HepG2 (cell line): ENCODE data around the gene POFUT1. TPM values are rescaled to one million over a fixed set of nuclear protein-coding genes. Genes with fewer than 3 reads are reported as not detected.

ENCODE experiments used
- ATAC-seq: fragments of 200-7000 bp; cut with Tn5 transposase; 3 replicates; pipeline ENCODE4 v1.9.1; 2020; ENCODE audit warnings: mild to moderate bottlenecking, moderate library complexity
- BruUV-seq: library from RNA; stranded (reverse); fragments of 400-500 nt; replicated peaks from 2 replicates; lab custom pipeline; 2021; lab: Mats Ljungman, UMichigan
- CTCF ChIA-PET: fragments of 300-600 bp; formaldehyde crosslinking; extraction: SDS; loops from one replicate; lab custom pipeline; 2021; ENCODE audit warnings: low total read pairs, inconsistent platforms, low intra/inter-chr PET ratio; lab: Yijun Ruan, JAX
- POLR2A ChIA-PET: fragments of 350-600 bp; sonication (Branson Sonifier 250); formaldehyde crosslinking; loops from one replicate; lab custom pipeline; 2020; ENCODE audit warnings: antibody characterized with exemption, inconsistent platforms; lab: Yijun Ruan, JAX
- DNase-seq: peaks from one replicate; pipeline ENCODE4 v3.0.0-alpha.2; 2015; ENCODE audit warnings: low spot score
- FAIRE-seq: peaks from 3 replicates; lab custom pipeline; 2011; peaks lifted over from hg19 to GRCh38; lab: Jason Lieb, UNC
- H2AFZ ChIP-seq: one replicate; pipeline ENCODE4 v1.6.1; 2011; ENCODE audit warnings: low read length, inconsistent platforms
- H3K27ac ChIP-seq: fragments of 300-600 bp; 3 replicates; pipeline ENCODE4 v1.8.0; 2011; ENCODE audit warnings: mixed run types, mild to moderate bottlenecking, mixed read lengths, low read length, inconsistent platforms; ENCODE audit not compliant: insufficient read depth; ENCODE audit errors: extremely low read length
- H3K27me3 ChIP-seq, 2 experiments: fragments of 200-600 bp in 1 of 2; 2 replicates in 1 of 2; 3 replicates in 1 of 2; pipeline versions ENCODE4 v1.6.0 to v1.8.0; 2011; ENCODE audit warnings: low read length in 2 of 2, mild to moderate bottlenecking in 2 of 2, moderate library complexity in 2 of 2, inconsistent platforms in 1 of 2; ENCODE audit not compliant: insufficient read depth in 2 of 2, control insufficient read depth in 1 of 2
- H3K36me3 ChIP-seq, 2 experiments: fragments of 200-600 bp in 1 of 2; replicated peaks in 1 of 2; 2 replicates in 1 of 2; 3 replicates in 1 of 2; pipeline versions ENCODE4 v1.5.1 to v1.8.0; 2011; ENCODE audit warnings: low read length in 2 of 2, inconsistent platforms in 1 of 2; ENCODE audit not compliant: insufficient read depth in 2 of 2, control insufficient read depth in 1 of 2
- H3K4me1 ChIP-seq: 2 replicates; pipeline ENCODE4 v1.5.1; 2012; ENCODE audit warnings: low read length, inconsistent platforms; ENCODE audit not compliant: insufficient read depth
- H3K4me2 ChIP-seq: 2 replicates; pipeline ENCODE4 v1.6.0; 2011; ENCODE audit warnings: low read depth, low read length, inconsistent platforms
- H3K4me3 ChIP-seq, 3 experiments: fragments of 200-600 bp in 1 of 3; sonication (generic), shearing (Covaris generic) in 1 of 3; replicated peaks in 1 of 3; 2 replicates each; pipeline ENCODE4 v1.5.1; 2011 to 2016; ENCODE audit warnings: low read length in 3 of 3, inconsistent platforms in 2 of 3, low read depth in 2 of 3, mild to moderate bottlenecking in 2 of 3, control low read depth in 1 of 3, mixed read lengths in 1 of 3; ENCODE audit not compliant: insufficient read depth in 1 of 3
- H3K79me2 ChIP-seq: one replicate; pipeline ENCODE4 v1.6.1; 2011; ENCODE audit warnings: low read length, inconsistent platforms; ENCODE audit not compliant: insufficient read depth
- H3K9ac ChIP-seq: 2 replicates; pipeline ENCODE4 v1.6.0; 2011; ENCODE audit warnings: mild to moderate bottlenecking, low read depth, low read length, inconsistent platforms; ENCODE audit not compliant: insufficient read depth
- H3K9me3 ChIP-seq: 2 replicates; pipeline ENCODE4 v1.5.1; 2012; ENCODE audit warnings: mild to moderate bottlenecking, low read length
- H4K20me1 ChIP-seq: 2 replicates; pipeline ENCODE4 v1.6.0; 2011; ENCODE audit warnings: inconsistent platforms, mild to moderate bottlenecking, low read length, moderate library complexity; ENCODE audit not compliant: insufficient read depth
- JUNB ChIP-seq: sonication (generic); formaldehyde crosslinking; IDR thresholded peaks from 2 replicates; pipeline ENCODE4 v1.8.0; 2022; ENCODE audit warnings: missing genetic modification reagents, mild to moderate bottlenecking, borderline replicate concordance
- RBM22 ChIP-seq: fragments of 200-400 bp; formaldehyde crosslinking; optimal IDR thresholded peaks from 2 replicates; pipeline ENCODE3; 2017; ENCODE audit warnings: mild to moderate bottlenecking, low read length, moderate library complexity
- RFX5 ChIP-seq: IDR thresholded peaks from 2 replicates; pipeline ENCODE4 v1.6.1; 2011; ENCODE audit warnings: low read depth, low read length, improper control_type of control experiment
- RXRA ChIP-seq: sonication (generic); formaldehyde crosslinking; IDR thresholded peaks from 2 replicates; pipeline ENCODE4 v1.5.1; 2020; ENCODE audit warnings: missing genetic modification reagents
- ZMYM3 ChIP-seq: sonication (generic); formaldehyde crosslinking; IDR thresholded peaks from 2 replicates; pipeline ENCODE4 v1.5.1; 2020; ENCODE audit warnings: mild to moderate bottlenecking, missing genetic modification reagents
- ZNF101 ChIP-seq: sonication (generic); formaldehyde crosslinking; IDR thresholded peaks from 2 replicates; pipeline ENCODE4 v1.4.0; 2020; ENCODE audit warnings: mild to moderate bottlenecking, low read depth, missing genetic modification reagents, borderline replicate concordance
- ZNF768 ChIP-seq: sonication (generic); formaldehyde crosslinking; IDR thresholded peaks from 2 replicates; pipeline ENCODE4 v1.4.0; 2020; ENCODE audit warnings: missing genetic modification reagents
- WGBS: methylation state at CpG from one replicate; pipeline ENCODE4 v1.1.6; 2017; ENCODE audit warnings: low lambda C conversion rate; 5-methylcytosine and 5-hydroxymethylcytosine counted together
- in situ Hi-C: cut with HindIII; loops from 2 replicates; pipeline ENCODE4 v1.10.0; 2017; ENCODE audit warnings: low pct_unique_long_range_greater_than_20kb; ENCODE audit not compliant: extremely low pct_ligation_motif_present
- intact Hi-C: fragments of 100-400 bp; cut with micrococcal nuclease; formaldehyde crosslinking; loops from one replicate; pipeline ENCODE4 v1.10.0; 2022; ENCODE audit not compliant: unreplicated experiment
- polyA plus RNA-seq, 8 experiments: library from polyadenylated mRNA; depleted of rRNA in 3 of 8; stranded (reverse) in 7 of 8; unstranded in 1 of 8; fragments of >200 nt; fragmentation: Illumina TruSeq in 4 of 8; extraction: Trizol in 4 of 8; gene quantifications; 2 replicates each; pipeline versions ENCODE4 v1.2.1 to v1.2.3, GENCODE V29; 2011 to 2016; ENCODE audit warnings: low read depth in 4 of 8, missing spikeins in 1 of 8, mixed read lengths in 1 of 8; ENCODE audit not compliant: insufficient read depth in 1 of 8
- total RNA-seq, 5 experiments: library from RNA; depleted of rRNA; stranded (reverse); fragments of >200 nt; fragmentation: Illumina TruSeq; extraction: Trizol; gene quantifications; 2 replicates each; pipeline ENCODE4 v1.2.3, GENCODE V29; 2016; ENCODE audit warnings: low read depth in 1 of 5

Gene POFUT1
- total and polyA plus RNA-seq, 2 of the 13 experiments (the other 11 are each of a cell fraction or from before 2014, with no cell fraction given): 35.5 to 58.3 TPM

GRCh38 chr20:32158943-32159660 lies 48.6 kb upstream of the POFUT1 start:
- DNase-seq: no peak
- intact Hi-C loops: no loop called here

GRCh38 chr20:32159766-32160221 lies 47.9 kb upstream of the POFUT1 start:
- Histone ChIP-seq H3K36me3 (peaks cover 54 to 81% of the 10 kb centered on the region in 2 experiments), H3K27me3 (no peaks in the 10 kb centered on the region), H3K4me3 (no peak overlapping the region), H3K4me2 (no peak overlapping the region), H2AFZ (no peak overlapping the region), H3K9ac (no peak overlapping the region), H4K20me1 (no peaks in the 10 kb centered on the region), H3K79me2 (no peaks in the 10 kb centered on the region), H3K27ac (no peak overlapping the region), H3K9me3 (no peaks in the 10 kb centered on the region), H3K4me1 (peaks cover 10% of the 10 kb centered on the region)
- TF ChIP-seq RFX5 (no peak), JUNB (CRISPR knock-in tag) (0 out of 2 replicates have a peak, but pooled peaks have one; percentile 21)
- no peak for ATAC-seq
- no peak for FAIRE-seq
- DNase-seq: no peak
- ChIA-PET CTCF (no interaction called here), POLR2A (no interaction called here)
- 76% methylated on average over 5 of the region's 5 CpGs for whole genome bisulfite sequencing
- intact Hi-C loops: no loop called here
- in situ Hi-C loops: no loop called here
- BruUV-seq: no TSS peak

More at GRCh38 chr20:32158943-32159660, 48.6 kb upstream of the POFUT1 start:
- no peaks in the 10 kb centered on the region for H3K79me2 ChIP-seq
- H3K27me3 ChIP-seq: no peaks in the 10 kb centered on the region
- WGBS: 96% methylated on average over 4 of the region's 4 CpGs
- no peak overlapping the region for H3K9ac ChIP-seq
- no peaks in the 10 kb centered on the region for H4K20me1 ChIP-seq
- H3K4me2 ChIP-seq: no peak overlapping the region
- in situ Hi-C loops: no loop called here
- H3K9me3 ChIP-seq: no peaks in the 10 kb centered on the region
- H3K27ac ChIP-seq: no peak overlapping the region
- no peak for ATAC-seq
- no peak overlapping the region for H3K4me3 ChIP-seq
- H3K4me1 ChIP-seq: peaks cover 14% of the 10 kb centered on the region
- ChIA-PET POLR2A (no interaction called here), CTCF (no interaction called here)
- BruUV-seq: TSS peak; percentile 30
- peaks cover 51 to 76% of the 10 kb centered on the region in 2 experiments for H3K36me3 ChIP-seq
- H2AFZ ChIP-seq: no peak overlapping the region
- TF ChIP-seq RXRA (CRISPR knock-in tag) (no peak), RBM22 (peak; percentile 55), ZNF101 (no peak), ZNF768 (CRISPR knock-in tag) (peak; percentile 58; the same call in 1 of the 2 replicates), ZMYM3 (CRISPR knock-in tag) (0 out of 2 replicates have a peak, but pooled peaks have one; percentile 8)
- FAIRE-seq: no peak
